Measurements from ENCODE around the gene GMDS. TPM values are rescaled to one million over a fixed set of nuclear protein-coding genes. Genes with fewer than 3 reads are reported as not detected.

Gene GMDS
- total RNA-seq, 2 experiments from 2014 or later: 13.9 to 16.4 TPM

DNA sequence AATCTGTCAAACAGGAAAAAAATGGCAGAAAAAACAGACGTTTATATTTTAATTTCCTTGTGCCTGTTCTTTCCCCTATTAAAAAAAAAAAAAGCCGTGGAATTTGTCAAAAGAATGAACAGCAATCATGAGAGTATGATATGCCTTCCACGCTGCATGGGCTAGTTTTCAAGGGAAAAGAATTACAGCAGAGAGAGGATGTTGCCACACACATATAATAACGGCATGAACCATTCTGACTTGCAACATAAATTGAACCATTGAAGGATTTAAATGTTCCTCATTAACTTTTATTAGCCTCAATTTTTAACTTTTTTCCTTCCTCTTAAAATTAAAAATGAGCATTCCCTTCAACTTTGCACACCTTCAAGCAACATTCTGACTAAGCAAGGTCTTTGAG is 333.9 kb downstream of the GMDS start:
- H3K4me3 Mint-ChIP-seq: no peak overlapping the region
- H3K27ac Mint-ChIP-seq: no peak overlapping the region
- intact Hi-C loops (cut with DNase I, micrococcal nuclease): no loop called here
- Histone ChIP-seq H3K4me3 (ENCODE audit: low read length) (no peak overlapping the region), H3K27me3 (ENCODE audit: control insufficient read depth in 1 of 2, insufficient read depth in 2 of 2, low read length in 2 of 2) (no peaks in the 10 kb centered on the region), H3K9me3 (ENCODE audit: control insufficient read depth in 1 of 2, insufficient read depth in 1 of 2, low read length in 2 of 2) (no peaks in the 10 kb centered on the region), H3K4me1 (ENCODE audit: insufficient read depth, low read length) (no peaks in the 10 kb centered on the region), H3K36me3 (ENCODE audit: insufficient read depth, low read length) (no peaks in the 10 kb centered on the region), H3K27ac (ENCODE audit: low read depth in 1 of 2, low read length in 2 of 2) (no peak overlapping the region)
- TF ChIP-seq CTCF (IDR thresholded peaks at IDR 0.05): no peak
- POLR2A ChIA-PET: no interaction called here
- DNase-seq: no peak
- H3K36me3 Mint-ChIP-seq (ENCODE audit: low read depth): no peaks in the 10 kb centered on the region
- CTCF ChIA-PET: no interaction called here
- H3K9me3 Mint-ChIP-seq: no peaks in the 10 kb centered on the region
- no peak for ATAC-seq (ENCODE audit: poor library complexity)
- peaks cover 4% of the 10 kb centered on the region for H3K4me1 Mint-ChIP-seq (ENCODE audit: low read depth)
- no peaks in the 10 kb centered on the region for H3K27me3 Mint-ChIP-seq

- Mint-ChIP-seq H3K4me3 (no peak overlapping the region), H3K4me1 (ENCODE audit: low read depth) (no peaks in the 10 kb centered on the region), H3K36me3 (ENCODE audit: low read depth) (no peaks in the 10 kb centered on the region), H3K27ac (no peak overlapping the region), H3K9me3 (no peaks in the 10 kb centered on the region), H3K27me3 (no peaks in the 10 kb centered on the region)
- intact Hi-C loops (cut with DNase I, micrococcal nuclease): no loop called here
- POLR2A ChIA-PET: no interaction called here
- ATAC-seq (ENCODE audit: poor library complexity): no peak
- Histone ChIP-seq H3K4me1 (ENCODE audit: insufficient read depth, low read length) (no peaks in the 10 kb centered on the region), H3K36me3 (ENCODE audit: insufficient read depth, low read length) (no peaks in the 10 kb centered on the region), H3K4me3 (ENCODE audit: low read length) (no peak overlapping the region), H3K27ac (ENCODE audit: low read depth in 1 of 2, low read length in 2 of 2) (no peak overlapping the region), H3K9me3 (ENCODE audit: control insufficient read depth in 1 of 2, insufficient read depth in 1 of 2, low read length in 2 of 2) (no peaks in the 10 kb centered on the region), H3K27me3 (ENCODE audit: control insufficient read depth in 1 of 2, insufficient read depth in 2 of 2, low read length in 2 of 2) (no peaks in the 10 kb centered on the region)
- no peak for DNase-seq
- CTCF ChIA-PET: no interaction called here
- no peak for TF ChIP-seq CTCF (IDR thresholded peaks at IDR 0.05)
Observed at GRCh38 chr6:1910621-1911407, 334.6 kb downstream of the GMDS start.

DNA sequence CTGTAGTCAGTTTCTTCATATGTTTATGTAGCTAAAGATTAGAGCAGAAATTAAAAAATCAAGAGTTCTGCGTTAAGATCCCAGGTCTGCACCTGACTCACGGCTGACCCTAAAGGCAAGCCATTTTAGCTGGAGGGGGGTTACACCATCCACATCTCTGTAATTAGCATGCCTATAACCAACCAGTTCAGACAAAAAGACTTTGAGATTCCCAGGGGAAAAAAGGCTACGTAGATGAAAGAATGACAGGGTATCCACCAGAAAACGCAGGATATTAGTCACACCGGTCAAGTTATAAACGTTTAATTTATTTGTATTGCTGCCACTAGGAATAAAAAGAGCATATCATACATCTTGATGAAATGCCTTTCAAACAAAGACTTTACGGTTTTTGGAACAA is 336.6 kb downstream of the GMDS start:
- H3K27me3 Mint-ChIP-seq: no peaks in the 10 kb centered on the region
- Histone ChIP-seq H3K27ac (ENCODE audit: low read depth in 1 of 2, low read length in 2 of 2) (no peak overlapping the region), H3K4me3 (ENCODE audit: low read length) (no peak overlapping the region), H3K9me3 (ENCODE audit: control insufficient read depth in 1 of 2, insufficient read depth in 1 of 2, low read length in 2 of 2) (no peaks in the 10 kb centered on the region), H3K4me1 (ENCODE audit: insufficient read depth, low read length) (no peaks in the 10 kb centered on the region), H3K36me3 (ENCODE audit: insufficient read depth, low read length) (no peaks in the 10 kb centered on the region), H3K27me3 (ENCODE audit: control insufficient read depth in 1 of 2, insufficient read depth in 2 of 2, low read length in 2 of 2) (no peaks in the 10 kb centered on the region)
- H3K4me3 Mint-ChIP-seq: no peak overlapping the region
- CTCF ChIA-PET: no interaction called here
- TF ChIP-seq CTCF (IDR thresholded peaks at IDR 0.05): no peak
- no peaks in the 10 kb centered on the region for H3K9me3 Mint-ChIP-seq
- ATAC-seq (ENCODE audit: poor library complexity): no peak
- intact Hi-C loops (cut with DNase I, micrococcal nuclease): no loop called here
- POLR2A ChIA-PET: no interaction called here
- H3K4me1 Mint-ChIP-seq (ENCODE audit: low read depth): no peaks in the 10 kb centered on the region
- H3K36me3 Mint-ChIP-seq (ENCODE audit: low read depth): no peaks in the 10 kb centered on the region
- no peak for DNase-seq
- no peak overlapping the region for H3K27ac Mint-ChIP-seq

All from CD4-positive, alpha-beta T cell (primary cell).